GM10266 (cell line): ENCODE measurements around the gene AP1S1.
"Not testable (repeated sequence)": the region's sequence is repeated elsewhere in the genome, so short reads cannot be mapped to it uniquely, and the experiment has no call there.

Source experiments
- DNase-seq: peaks from one replicate; pipeline ENCODE4 v3.0.0; 2012; ENCODE audit errors: extremely low spot score
- CTCF ChIP-seq: IDR thresholded peaks from 2 replicates; pipeline ENCODE4 v1.5.1; 2012; ENCODE audit warnings: mild to moderate bottlenecking, low read depth; ENCODE audit not compliant: control insufficient read depth, insufficient read depth; ENCODE audit errors: missing control alignments

AP1S1 gene

GRCh38 chr7:101119876-101120275 is 34.4 kb upstream of the AP1S1 start:
- DNase-seq = no peak
- TF ChIP-seq CTCF = no peak

GRCh38 chr7:101120315-101120714 is 34.0 kb upstream of the AP1S1 start:
- TF ChIP-seq CTCF = no peak
- DNase-seq = no peak

- DNase-seq = not testable (repeated sequence)
Measured at GRCh38 chr7:101121631-101121990, 32.7 kb upstream of the AP1S1 start.

GRCh38 chr7:101121991-101122932 is 32.0 kb upstream of the AP1S1 start:
- DNase-seq = peak; percentile 54

GRCh38 chr7:101122933-101123702 is 31.2 kb upstream of the AP1S1 start:
- TF ChIP-seq CTCF = no peak
- DNase-seq = no peak

More at GRCh38 chr7:101121991-101122932, 32.0 kb upstream of the AP1S1 start:
- no peak for TF ChIP-seq CTCF

- DNase-seq = no peak
- TF ChIP-seq CTCF = no peak
Measured at GRCh38 chr7:101123703-101124068, 30.6 kb upstream of the AP1S1 start.

GRCh38 chr7:101124376-101125056 is 29.8 kb upstream of the AP1S1 start:
- no peak for TF ChIP-seq CTCF
- no peak for DNase-seq
